Posterior cingulate gyrus (tissue), 11 donors: ENCODE results near the gene KL.
A peak's percentile ranks its signal among the peaks of the same experiment; 100 is the strongest.

Source experiments
- DNase-seq, 10 donors: peaks; one replicate each; pipeline versions ENCODE4 v3.0.0 to v3.0.0-alpha.2; 2020 to 2021; ENCODE audit warnings: mixed read lengths in 3 of 10
- intact Hi-C: fragments of 100-400 bp; cut with DNase I; formaldehyde crosslinking; loops from one replicate; pipeline ENCODE4 v1.15.1; 2023

KL gene

DNA sequence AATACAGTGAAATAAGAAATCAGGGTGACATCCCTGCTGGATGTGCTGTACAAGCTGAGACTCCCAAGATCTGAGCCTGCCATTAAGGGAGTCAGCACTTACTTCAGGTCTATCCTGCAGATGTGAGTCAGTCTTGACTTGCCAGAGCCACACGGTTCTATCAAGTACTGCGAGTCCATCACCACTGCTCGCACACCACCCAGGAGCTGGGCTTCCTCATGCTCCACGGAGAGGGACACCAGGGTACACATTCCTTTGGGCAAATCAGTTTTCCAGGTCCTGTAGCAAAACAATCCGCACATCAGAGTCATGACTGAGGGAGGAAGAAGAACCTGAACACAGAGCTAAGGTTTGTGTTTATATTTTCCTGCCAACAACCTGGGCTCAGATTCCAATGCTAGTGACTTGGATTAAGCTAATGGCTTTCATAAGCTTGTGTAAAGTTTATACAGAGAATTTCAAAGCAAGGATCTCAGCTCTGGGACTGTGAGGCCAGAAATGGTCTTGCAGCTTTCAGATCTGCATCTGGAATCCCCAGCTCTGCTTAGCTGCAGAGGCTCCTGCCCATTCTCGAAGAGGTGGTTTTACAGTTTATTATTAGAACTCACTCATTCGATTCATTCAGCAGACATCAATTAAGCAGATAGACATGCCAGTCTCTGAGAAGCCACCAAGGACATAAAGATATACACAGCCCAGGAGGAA is 90.6 kb downstream of the KL start:
- intact Hi-C loops = no loop called here
- DNase-seq = peak in 1 of 10 donors; percentile 78

DNA sequence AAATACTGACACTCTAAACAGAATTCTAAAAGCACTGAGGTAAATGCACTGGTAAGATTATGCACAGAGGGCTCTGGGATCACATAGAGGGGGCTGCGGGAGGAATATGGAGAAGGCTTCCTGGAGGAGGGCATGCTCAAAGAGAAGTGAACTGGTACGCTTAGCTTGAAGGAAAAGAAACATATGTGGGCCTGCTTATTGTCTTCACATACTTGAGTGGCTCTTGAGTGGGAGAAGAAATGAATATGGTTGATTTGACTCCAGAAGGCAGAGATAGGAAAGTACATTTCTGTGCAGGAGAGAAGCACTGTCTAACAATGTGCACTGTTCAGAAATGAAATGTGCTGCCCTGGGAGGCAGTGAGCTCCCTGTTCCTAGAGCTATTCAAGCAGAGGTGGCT is 91.1 kb downstream of the KL start:
- intact Hi-C loops = no loop called here
- no peak for DNase-seq

DNA sequence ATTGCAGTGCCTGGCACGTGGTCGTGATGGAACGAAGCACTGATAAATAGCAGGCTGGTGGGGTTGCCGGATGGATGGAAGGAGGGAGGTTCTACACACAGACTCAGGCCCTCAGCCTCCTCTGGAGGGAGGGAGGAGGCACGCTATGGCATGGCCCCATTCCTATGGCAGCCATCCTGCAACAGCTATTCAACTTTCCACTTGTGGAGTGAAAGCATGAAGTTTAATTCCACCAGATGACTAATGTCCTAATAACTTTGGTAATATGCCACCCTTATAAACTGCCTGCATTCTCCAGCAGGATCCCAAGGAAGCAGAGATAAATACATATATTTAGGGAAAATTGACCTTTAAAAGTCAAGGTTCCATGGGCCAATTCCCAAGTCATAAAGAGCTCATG is 92.4 kb downstream of the KL start:
- intact Hi-C loops = no loop called here
- DNase-seq = no peak

DNA sequence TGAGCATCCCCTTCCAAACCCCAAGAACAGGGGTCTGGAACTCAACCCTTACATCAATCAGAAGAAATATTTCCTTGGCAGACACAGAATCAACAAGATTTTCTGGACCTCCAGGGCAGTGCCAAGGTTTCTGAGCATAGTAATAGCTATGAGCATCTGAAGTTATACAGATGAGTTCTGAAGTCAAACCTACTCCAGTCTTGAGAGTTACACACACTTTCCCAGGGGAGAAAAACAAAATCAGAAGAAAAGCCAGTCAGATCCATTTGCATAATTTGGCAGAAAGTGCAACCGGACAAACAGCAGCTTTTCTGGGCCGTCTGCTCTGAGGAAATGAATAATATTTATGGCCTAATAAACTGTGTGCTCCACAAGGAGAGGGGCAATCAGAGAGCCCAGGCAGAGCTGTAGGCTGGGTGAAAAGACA is 93.1 kb downstream of the KL start:
- DNase-seq = no peak
- intact Hi-C loops = no loop called here

DNA sequence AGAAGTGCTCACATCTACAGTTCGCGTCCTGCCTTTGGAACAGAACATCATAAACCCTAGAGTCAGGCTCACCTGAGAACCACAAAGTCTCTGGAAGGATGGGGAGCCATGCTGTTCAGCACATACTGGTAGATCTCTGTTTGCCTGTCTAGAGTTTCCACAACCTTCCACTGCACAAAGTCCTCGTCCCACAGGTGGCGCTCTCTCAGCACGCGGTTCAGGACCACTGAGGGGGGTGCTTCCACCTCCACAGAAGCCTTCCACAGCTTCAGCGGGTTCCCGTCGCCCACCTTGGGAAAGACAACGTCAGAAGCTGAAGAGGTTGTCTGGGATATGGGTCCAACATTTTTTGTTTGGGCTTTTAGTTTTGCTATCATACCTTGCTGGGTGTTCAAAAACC is 93.6 kb downstream of the KL start:
- no peak for DNase-seq
- intact Hi-C loops = no loop called here

DNA sequence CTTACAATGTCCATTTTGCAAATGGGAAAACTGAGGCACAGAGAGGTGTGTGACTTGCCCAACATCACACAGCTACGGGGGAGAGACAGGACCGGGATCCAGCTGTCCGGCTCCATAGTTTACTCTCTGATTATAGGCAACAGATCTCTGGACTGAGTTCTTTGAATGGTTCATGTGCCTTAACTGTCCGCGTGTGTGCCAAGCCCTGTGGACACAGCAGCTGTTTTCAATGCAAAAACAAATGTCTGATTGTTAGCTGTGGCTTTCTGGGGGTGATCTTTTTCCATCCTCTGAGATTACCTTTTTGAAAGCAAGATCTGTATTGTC is 94.1 kb downstream of the KL start:
- no peak for DNase-seq
- intact Hi-C loops = no loop called here

DNA sequence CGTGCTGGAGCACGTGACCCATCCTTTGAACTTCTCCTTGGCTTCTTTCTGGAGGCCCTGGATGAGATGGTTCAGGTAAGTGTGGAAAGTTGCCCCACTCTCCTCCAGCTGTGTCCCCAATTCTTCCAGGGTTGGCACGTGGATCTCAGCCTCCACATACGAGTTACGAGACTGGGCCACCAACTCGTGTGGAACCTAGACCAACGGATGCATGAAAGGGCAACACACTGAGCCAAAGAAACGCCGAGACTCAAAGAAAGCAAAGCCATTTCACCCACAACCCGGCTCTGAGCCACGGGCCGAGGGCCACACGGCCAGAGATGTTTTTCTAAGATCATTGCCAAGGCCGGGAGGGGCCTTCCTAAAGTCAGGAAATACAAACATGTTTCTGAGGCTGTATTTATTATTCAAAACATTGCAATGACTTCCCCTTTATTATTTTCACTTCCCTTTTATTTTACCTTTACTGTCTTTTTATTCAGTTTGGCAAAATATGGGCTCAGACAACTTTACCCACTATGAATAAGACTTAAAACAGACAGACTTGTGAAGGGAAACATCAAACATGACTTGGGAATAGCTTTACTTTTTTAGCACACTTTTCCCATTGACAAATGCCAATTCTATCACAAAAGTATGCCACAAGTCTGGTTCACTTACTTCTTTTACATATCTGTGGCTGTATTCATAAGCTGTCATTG is 94.6 kb downstream of the KL start:
- intact Hi-C loops = no loop called here
- DNase-seq = no peak

- intact Hi-C loops = no loop called here
- DNase-seq = no peak
These were observed 95.3 kb downstream of the KL start for GRCh38 chr13:33111414-33112110.

DNA sequence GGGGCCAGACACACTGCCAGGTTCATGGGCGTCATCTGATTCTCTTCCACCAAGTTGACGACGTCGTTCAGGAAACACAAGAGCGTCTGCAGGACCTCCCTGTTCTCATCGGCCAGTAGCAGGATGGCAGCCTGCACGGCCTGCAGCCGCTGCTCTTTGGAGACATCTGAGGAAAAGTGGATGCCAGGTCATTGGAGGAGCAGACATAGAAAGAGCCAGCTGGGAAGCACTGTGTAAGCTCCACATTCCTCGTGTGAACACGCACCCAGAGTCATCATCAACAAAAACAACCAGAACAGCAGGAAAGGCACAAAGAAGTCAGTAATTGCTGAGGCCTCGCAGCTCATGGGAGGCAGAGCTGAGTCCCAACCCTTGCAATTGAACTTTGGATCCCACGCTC is 96.5 kb downstream of the KL start:
- peak in 1 of 10 donors; percentile 81 for DNase-seq
- intact Hi-C loops = no loop called here

DNA sequence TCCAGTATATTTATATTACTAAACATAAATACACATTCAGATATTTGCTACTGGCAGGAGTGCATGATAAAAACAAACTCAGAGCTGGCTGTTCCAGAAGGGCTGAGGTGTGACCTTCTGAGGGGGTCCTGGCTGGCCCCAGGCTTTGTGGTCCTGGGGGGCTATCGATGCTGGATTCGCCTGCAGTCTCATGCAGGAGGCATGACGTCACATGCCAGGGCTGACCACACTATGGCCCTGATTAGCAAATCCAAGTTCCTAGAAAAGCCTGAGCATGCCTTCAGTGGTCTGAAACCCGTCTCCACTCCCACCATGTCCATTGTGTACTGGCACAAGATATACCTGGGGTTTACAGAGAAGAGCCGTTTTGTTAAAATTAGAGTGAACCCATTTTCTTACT is 97.9 kb downstream of the KL start:
- no peak for DNase-seq
- intact Hi-C loops = no loop called here

GRCh38 chr13:33115274-33115673 is 99.1 kb downstream of the KL start:
- no peak for DNase-seq
- intact Hi-C loops = no loop called here
